LNCaP clone FGC (cell line): Measurements from ENCODE around the gene EIF3I.

ENCODE experiments used
- DNase-seq: peaks from one replicate; pipeline ENCODE4 v3.0.0-alpha.2; 2011; ENCODE audit warnings: low read depth
- H3K4me3 ChIP-seq: 2 replicates; pipeline ENCODE4 v1.5.1; 2011; ENCODE audit warnings: mild to moderate bottlenecking, low read depth, low read length, control low read depth
- TF ChIP-seq, protein P1 (sequence below): IDR thresholded peaks from 2 replicates; pipeline ENCODE4 v1.5.1; 2012; ENCODE audit warnings: mild to moderate bottlenecking; ENCODE audit not compliant: control insufficient read depth, insufficient read depth; ENCODE audit errors: extremely low read depth

EIF3I gene

DNA sequence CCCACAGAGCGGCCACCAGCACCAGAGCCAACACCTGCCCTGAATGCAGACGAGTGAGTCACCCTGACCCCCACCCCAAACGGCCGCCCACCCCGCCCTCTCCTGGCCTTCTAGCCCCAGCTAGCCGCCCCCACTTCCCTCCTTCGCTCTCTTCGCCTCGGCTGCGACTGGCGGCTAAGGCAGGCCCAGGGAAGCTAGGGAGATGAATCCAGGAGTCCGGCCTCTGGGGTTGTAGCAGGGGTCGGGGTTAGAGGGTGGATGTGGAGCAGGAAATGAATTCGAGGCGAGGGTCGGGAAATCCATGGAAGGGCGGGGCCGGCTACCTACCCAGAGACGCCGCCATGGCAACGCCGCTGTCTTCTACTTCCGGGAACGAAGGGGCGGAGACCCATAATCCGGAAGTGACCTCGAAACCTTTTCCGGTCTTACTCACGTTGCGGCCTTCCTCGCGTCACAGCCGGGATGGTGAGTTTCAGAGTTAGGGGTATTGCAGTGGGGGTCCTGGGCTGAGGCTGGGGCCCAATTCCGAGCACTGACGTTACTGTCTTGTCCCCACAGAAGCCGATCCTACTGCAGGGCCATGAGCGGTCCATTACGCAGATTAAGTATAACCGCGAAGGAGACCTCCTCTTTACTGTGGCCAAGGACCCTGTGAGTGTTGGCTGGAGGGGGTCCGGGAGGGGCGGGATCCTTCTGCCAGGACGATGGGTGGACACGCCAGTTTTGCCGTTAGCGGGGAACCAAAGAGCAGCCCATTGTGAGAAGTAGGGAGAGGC is at the start of gene EIF3I, which contains the start of gene TMEM234:
Gene EIF3I (plus strand): TSS at position 428 of the 776 bp plus-strand sequence. CDS start 35 bp downstream, at position 463.
Gene TMEM234 (minus strand): TSS at position 374 of the 776 bp plus-strand sequence. CDS start 31 bp downstream, at position 343.
- peak; percentile 72 for DNase-seq
- TF ChIP-seq, protein P1, sequence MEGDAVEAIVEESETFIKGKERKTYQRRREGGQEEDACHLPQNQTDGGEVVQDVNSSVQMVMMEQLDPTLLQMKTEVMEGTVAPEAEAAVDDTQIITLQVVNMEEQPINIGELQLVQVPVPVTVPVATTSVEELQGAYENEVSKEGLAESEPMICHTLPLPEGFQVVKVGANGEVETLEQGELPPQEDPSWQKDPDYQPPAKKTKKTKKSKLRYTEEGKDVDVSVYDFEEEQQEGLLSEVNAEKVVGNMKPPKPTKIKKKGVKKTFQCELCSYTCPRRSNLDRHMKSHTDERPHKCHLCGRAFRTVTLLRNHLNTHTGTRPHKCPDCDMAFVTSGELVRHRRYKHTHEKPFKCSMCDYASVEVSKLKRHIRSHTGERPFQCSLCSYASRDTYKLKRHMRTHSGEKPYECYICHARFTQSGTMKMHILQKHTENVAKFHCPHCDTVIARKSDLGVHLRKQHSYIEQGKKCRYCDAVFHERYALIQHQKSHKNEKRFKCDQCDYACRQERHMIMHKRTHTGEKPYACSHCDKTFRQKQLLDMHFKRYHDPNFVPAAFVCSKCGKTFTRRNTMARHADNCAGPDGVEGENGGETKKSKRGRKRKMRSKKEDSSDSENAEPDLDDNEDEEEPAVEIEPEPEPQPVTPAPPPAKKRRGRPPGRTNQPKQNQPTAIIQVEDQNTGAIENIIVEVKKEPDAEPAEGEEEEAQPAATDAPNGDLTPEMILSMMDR, result no peak

DNA sequence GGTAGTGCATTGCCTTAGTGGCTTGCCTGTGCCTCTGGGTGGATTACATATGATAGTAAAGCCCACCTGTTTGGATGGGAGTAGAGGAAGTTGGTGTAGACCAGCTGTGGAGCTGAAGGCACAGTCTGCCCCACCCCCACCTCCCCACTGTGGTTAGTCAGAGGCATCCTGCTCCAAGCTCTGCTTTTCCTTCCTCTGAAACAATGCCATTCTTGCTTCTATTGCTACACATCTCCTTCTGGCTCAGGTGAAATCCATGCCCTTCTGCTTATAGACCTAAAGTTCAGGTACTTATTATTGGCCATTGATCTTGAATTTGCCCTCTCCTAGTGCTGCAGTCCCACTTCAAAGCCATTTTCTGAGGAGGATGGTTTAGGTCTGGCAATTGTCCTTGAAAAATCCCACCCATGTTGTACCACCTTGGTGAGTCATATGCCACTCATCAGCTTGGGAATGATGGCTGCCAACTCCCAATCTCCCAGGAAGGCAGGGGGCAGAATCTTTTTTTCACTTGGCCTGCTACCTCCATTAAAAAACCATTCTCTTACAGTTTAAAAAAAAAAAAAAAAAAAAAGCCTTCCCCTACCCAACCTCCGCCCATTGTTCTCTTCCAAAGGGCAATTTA is 49.5 kb upstream of the EIF3I start:
- TF ChIP-seq, protein P1, result no peak
- no peak for DNase-seq
- H3K4me3 ChIP-seq, result no peak overlapping the region

More for the DNA sequence above, at the start of gene EIF3I, which contains the start of gene TMEM234:
- H3K4me3 ChIP-seq, result peak within 1 kb of the TSS; percentile 100

DNA sequence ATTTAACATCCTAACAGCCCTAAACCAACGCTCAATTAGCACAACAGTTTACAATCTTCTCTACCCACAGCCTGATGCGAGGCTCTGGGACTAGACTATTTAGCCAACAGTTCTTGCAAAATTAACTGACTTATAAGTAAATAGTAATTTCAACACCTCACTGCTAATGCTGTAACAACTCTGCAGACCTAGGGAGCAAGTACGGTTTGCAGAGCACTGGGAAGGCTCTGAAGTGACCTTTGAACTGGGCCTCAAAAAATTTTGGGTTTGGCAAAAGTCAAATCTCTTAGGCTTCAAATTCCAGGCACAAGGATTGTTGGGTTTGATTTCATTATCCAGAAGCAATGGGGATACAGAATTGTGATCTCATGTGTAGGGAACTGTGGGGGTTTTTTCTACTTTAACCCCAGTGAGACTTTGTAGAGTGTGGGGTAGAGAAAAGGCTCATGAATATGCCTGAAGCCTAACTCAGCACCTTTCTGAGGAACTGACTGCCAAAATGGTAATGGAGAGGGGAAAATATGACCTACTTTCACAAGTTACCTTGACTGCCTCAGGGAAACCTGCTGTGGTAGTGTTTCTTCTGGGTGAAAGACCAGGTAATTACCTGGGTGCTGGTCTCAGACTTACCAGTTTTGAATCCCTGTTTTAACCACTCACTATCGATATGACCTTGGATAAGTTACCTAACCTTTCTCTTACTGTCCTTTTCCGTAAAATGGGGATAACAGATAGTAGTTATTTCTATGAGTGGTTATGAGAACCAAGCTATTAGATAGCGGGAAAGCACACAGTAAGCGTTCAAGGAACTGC is 43.6 kb upstream of the EIF3I start:
- TF ChIP-seq, protein P1, result no peak
- no peak for DNase-seq
- peak overlapping the region; percentile 71 for H3K4me3 ChIP-seq

DNA sequence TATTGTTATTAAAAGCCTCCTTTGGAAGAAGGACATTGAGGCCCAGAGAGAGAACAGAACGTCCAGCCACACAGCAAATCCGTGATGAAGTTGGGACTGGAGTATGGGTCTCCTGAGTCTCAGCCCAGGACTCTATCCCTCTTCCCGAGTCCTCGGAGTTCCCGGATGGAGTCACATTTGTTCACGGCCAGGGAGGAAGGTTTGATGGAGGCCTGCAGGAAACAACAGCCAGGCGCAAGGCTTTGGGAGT is 43.1 kb upstream of the EIF3I start:
- peak overlapping the region; percentile 71 for H3K4me3 ChIP-seq
- no peak for DNase-seq
- TF ChIP-seq, protein P1, result no peak

DNA sequence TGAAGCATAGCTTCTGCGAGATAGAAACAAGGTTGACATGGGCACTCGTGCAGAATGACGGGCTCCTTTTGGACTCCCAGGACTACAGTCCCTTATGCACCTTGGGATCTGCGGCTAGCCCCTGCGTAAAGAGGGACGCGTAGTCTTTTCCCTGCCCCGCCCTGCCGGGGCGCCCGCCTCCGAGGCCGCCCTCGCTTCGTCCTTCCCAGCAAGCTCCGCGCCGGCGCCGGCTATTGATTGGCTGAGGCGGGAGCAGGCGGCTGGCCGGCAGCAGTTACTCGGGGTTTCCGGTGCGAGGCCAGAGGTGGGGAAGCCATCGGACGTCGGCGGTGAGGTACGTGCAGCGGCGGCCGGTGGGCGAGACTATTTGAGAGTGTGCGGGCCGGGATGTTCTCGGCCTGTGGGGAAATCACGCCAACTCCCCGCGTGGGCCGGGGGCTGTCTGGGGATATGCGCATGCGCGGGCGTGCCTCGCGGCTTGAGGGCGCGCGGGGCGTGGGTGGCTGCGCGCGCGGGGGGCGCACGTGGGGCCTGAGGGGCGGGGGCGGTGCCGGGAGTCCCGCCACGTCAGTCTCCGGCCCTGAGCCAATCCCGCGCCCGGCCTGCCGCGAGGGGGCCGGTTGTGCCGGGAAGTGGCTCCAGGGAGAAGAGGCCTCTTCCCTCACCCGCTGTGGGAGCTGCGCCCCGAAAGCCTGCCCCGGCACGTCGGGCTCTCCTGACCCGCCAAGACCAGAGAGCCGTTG is 42.6 kb upstream of the EIF3I start, which contains the start of gene TXLNA:
Gene TXLNA (plus strand): TSS at position 233 of the 743 bp plus-strand sequence. CDS start 671 bp downstream, outside the sequence.
- TF ChIP-seq, protein P1, result no peak
- peak; percentile 59 for DNase-seq
- peak within 1 kb of the TSS; percentile 71 for H3K4me3 ChIP-seq

DNA sequence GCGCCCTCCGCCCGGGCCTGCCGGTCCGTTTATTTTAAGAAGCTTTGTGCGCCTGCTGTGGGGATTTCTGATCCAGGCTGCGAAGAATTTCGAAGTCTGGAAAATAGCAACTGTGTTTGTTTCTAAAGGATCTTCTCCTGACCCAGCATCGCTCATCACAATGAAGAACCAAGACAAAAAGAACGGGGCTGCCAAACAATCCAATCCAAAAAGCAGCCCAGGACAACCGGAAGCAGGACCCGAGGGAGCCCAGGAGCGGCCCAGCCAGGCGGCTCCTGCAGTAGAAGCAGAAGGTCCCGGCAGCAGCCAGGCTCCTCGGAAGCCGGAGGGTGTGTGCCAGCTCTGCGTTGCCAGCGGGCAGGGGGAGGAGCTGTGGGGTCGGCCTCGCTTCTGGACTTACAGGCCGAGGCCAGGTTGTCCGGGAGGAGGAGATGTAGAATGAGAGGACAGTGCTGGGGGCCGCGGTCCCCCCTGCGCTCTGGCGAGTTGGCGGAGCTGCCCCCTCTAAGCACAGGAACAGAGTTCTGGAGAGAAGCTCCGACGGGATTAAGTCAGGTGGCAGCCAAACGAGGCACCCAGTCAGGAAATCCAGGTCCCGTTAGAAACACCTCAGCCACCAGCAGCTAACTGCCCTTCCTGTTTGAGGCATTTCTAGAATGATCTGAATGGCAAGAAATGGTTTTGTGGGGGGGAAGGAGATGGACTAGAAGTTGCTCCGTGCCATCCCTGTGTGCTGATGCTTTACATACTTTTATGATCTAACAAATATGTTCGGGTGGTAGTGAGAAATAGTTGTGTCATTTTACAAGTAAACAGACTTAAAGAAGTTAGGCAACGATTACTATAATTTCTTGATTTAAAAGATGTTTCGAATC is 41.8 kb upstream of the EIF3I start:
- H3K4me3 ChIP-seq, result peak overlapping the region; percentile 71
- DNase-seq, result no peak
- TF ChIP-seq, protein P1, result no peak
